GM18505 (cell line): ENCODE measurements around the gene CFH.
"Not testable (repeated sequence)": the region's sequence is repeated elsewhere in the genome, so short reads cannot be mapped to it uniquely, and the experiment has no call there.

ENCODE experiments used
- ATAC-seq: cut with Tn5 transposase; IDR thresholded peaks from one replicate; pipeline ENCODE4 v1.9.1; 2021; ENCODE audit not compliant: unreplicated experiment
- POLR2A ChIP-seq: IDR thresholded peaks from 4 replicates; pipeline ENCODE4 v1.6.1; 2011; ENCODE audit warnings: borderline replicate concordance; ENCODE audit not compliant: insufficient read depth, insufficient read length; ENCODE audit errors: extremely low read depth

The CFH gene

GRCh38 chr1:196738730-196739129 is 86.9 kb downstream of the CFH start:
- ATAC-seq: no peak

GRCh38 chr1:196743244-196743643 is 91.4 kb downstream of the CFH start:
- ATAC-seq: peak; percentile 83

More at GRCh38 chr1:196738730-196739129, 86.9 kb downstream of the CFH start:
- no peak for TF ChIP-seq POLR2A

GRCh38 chr1:196765019-196765740 is 113.3 kb downstream of the CFH start:
- not testable (repeated sequence) for ATAC-seq

GRCh38 chr1:196769823-196770222 is 118.0 kb downstream of the CFH start:
- not testable (repeated sequence) for ATAC-seq

GRCh38 chr1:196773713-196774112 is 121.9 kb downstream of the CFH start:
- no peak for TF ChIP-seq POLR2A
- no peak for ATAC-seq

GRCh38 chr1:196774175-196774574 is 122.3 kb downstream of the CFH start:
- no peak for ATAC-seq

GRCh38 chr1:196774603-196775002 is 122.8 kb downstream of the CFH start, which contains the start of gene CFHR3:
Gene CFHR3 (plus strand): TSS chr1:196774840. CDS start chr1:196774887, 47 bp downstream.
- TF ChIP-seq POLR2A: no peak
- ATAC-seq: peak; percentile 94

More at GRCh38 chr1:196774175-196774574, 122.3 kb downstream of the CFH start:
- TF ChIP-seq POLR2A: no peak

- TF ChIP-seq POLR2A: no peak
These were observed 125.8 kb downstream of the CFH start for GRCh38 chr1:196777603-196778002.

GRCh38 chr1:196779093-196779492 is 127.2 kb downstream of the CFH start:
- no peak for ATAC-seq
- TF ChIP-seq POLR2A: no peak

More at GRCh38 chr1:196777603-196778002, 125.8 kb downstream of the CFH start:
- ATAC-seq: no peak

GRCh38 chr1:196791252-196791651 is 139.4 kb downstream of the CFH start:
- not testable (repeated sequence) for ATAC-seq

- ATAC-seq: not testable (repeated sequence)
These were observed 142.3 kb downstream of the CFH start for GRCh38 chr1:196794103-196794502.
